Measurements from ENCODE around the gene SLC2A1. TPM values are rescaled to one million over a fixed set of nuclear protein-coding genes. Genes with fewer than 3 reads are reported as not detected.

Gene SLC2A1
- total RNA-seq, 2 donors from 2014 or later = 105 to 131 TPM

DNA sequence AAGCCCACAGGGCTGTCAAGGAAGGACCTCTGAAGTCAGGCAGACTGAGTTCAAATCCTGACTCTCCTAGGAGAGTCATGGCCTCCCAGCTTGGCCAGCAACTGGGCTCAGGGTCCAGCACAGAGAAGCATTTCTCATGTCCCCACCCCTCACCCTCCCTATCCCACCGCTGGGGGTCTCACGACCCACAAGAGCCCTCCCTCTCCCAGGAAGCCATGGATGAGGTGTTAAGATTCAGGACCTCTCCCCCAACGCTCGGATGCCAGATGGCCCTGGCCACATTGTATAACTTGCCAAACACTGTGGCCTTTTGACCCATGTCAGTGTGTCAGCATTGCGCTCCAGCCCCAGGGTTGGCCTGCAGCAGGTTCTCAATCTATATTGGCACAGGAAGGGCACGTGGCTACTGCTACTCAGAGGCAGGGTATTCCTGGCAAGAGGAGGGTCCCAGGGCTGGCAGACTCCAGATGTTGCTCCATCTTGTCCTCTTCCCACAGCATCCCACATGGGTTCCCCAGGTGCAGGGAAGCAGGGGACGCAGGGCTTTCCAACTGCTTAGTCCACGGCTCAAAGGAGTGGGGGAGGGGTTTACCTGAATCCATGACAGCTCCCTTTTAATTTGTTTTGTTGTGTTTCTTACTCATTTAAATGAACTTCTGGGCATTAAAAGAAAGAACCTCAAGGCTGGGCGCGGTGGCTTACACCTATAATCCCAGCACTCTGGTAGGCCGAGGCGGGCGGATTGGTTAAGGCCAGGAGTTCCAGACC, 10.5 kb downstream of the SLC2A1 start:
- no peaks in the 10 kb centered on the region for H3K27me3 Mint-ChIP-seq
- H3K4me1 Mint-ChIP-seq (ENCODE audit: low read depth in 2 of 2) = peaks cover 75% of the 10 kb centered on the region in 2 donors
- H3K36me3 Mint-ChIP-seq = no peaks in the 10 kb centered on the region
- ATAC-seq = no peak
- H3K27ac Mint-ChIP-seq = peak overlapping the region in 1 of 2 donors; percentile 44
- no peak for DNase-seq (ENCODE audit: low spot score)
- no peak overlapping the region for H3K4me3 Mint-ChIP-seq
- no peaks in the 10 kb centered on the region for H3K9me3 Mint-ChIP-seq

DNA sequence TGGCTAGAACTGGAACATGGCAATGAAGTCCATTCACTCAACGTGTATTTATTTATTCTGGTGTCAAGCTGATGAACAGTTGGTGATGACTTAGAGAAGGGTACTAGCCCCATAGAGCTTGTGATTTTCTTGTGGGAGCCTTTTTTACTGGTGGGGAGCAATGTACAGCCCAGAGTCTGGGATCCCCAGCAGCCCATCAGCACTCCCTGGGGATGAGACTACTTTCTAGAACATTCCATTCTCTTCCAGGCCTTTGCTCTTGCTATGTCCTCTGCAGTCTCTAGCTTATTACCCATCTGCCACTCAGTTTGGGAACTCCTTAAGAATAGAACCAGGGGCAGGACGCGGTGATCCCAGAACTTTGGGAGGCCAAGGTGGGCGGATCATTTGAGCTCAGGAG, 11.6 kb downstream of the SLC2A1 start:
- Mint-ChIP-seq H3K27me3 (no peaks in the 10 kb centered on the region), H3K9me3 (no peaks in the 10 kb centered on the region), H3K36me3 (peaks cover 9% of the 10 kb centered on the region), H3K27ac (peak overlapping the region in 1 of 2 donors; percentile 44), H3K4me3 (no peak overlapping the region), H3K4me1 (ENCODE audit: low read depth in 2 of 2) (peaks cover 76 to 82% of the 10 kb centered on the region in 2 donors)
- no peak for ATAC-seq
- no peak for DNase-seq (ENCODE audit: low spot score)

DNA sequence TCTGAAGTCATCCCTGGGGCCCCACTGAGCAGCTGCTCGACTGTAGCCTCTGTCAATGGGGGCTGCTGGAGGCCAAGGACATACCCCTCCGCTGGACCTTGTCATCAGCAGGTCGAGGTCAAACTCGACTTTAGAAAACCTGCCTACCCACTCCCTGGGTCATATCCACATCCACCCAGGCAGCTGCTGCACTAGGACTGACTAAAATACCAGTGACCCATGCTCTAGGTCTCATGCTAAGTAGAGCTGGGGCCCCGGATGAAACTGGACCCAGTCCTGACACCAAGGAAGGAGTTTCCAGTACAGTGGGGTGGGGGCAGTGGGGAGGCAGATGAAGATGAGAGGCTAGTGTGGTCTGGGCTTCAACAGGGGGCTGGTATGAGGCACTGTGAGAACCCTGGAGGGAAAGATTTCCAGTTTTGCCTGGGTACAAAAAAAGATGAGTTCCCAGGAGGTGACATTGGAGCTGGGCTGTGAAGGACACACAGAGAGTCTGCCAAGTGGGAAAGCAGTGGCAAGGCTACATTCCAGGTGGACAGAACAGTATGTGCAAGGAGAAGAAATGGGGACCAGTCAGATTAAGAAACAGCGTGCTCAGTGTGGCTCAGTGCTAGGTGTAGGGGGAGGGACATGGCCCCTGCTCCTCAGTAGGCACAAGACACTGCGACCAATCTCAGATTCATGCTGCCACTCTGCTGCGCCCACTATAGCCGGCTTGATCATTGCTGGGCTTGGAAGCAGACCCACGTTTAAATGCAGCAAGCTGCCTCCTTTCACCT, 12.4 kb downstream of the SLC2A1 start:
- H3K4me1 Mint-ChIP-seq (ENCODE audit: low read depth in 2 of 2) = peaks cover 70 to 82% of the 10 kb centered on the region in 2 donors
- H3K27me3 Mint-ChIP-seq = no peaks in the 10 kb centered on the region
- peak overlapping the region; percentile 27 to 74 for H3K27ac Mint-ChIP-seq
- H3K36me3 Mint-ChIP-seq = peaks cover 12% of the 10 kb centered on the region
- DNase-seq (ENCODE audit: low spot score) (no peak), ATAC-seq (no peak)
- no peaks in the 10 kb centered on the region for H3K9me3 Mint-ChIP-seq
- H3K4me3 Mint-ChIP-seq = peak overlapping the region; percentile 86

DNA sequence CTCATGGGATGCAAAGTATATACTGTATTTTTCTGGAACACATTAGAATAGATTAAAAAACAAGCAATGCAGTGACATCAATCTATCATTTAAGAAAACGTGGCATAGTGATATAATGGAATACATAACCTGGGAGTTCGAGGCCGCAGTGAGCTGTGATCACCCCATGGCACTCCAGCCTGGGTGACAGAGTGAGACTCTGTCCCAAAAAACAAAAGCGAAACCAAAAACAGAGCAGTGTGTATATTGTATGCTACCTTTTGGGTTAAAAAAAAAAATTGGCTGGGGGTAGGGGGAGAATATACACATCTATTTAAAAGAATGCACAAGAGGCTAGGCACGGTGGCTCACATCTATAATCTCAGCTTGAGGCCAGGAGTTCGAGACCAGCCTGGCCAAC, 13.5 kb downstream of the SLC2A1 start:
- Mint-ChIP-seq H3K27me3 (no peaks in the 10 kb centered on the region), H3K4me3 (peak overlapping the region; percentile 86), H3K9me3 (no peaks in the 10 kb centered on the region), H3K36me3 (peaks cover 23% of the 10 kb centered on the region), H3K4me1 (ENCODE audit: low read depth in 2 of 2) (peaks cover 70 to 82% of the 10 kb centered on the region in 2 donors), H3K27ac (peak overlapping the region; percentile 27 to 74)
- DNase-seq (ENCODE audit: low spot score) (no peak), ATAC-seq (peak; percentile 67 to 79)

DNA sequence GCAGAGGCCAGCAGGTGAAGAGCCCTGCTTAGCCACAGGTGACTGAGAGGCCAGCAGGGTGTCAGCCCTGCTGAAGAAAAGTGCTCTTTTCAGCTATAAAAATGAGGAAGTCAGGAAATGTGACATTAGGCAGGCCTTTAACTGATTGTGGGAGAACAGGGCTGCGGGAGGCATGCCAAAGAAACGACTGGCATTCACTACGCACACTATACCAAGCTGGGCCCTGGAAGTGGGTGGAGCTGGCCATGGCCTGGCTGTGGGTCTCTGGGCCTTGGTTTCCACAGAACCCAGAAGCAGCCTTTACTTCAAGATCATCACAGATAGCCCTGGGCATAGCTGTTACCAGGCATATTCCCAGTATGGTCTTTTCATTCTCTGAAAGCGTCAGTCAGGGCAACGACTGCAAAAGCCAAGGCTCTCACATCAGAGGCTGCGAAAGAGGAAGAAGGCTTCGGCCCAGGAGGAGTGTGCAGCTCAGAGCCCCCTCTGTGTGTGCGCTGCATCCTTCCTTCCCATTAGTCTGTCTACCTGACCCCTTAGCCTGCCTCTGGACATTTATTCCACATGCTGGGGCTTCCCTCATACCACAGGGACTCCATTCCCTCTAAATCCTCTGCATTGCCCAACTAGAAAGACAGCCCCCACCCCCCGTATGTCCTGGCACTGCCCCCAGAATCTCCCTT, 14.3 kb downstream of the SLC2A1 start:
- peaks cover 26% of the 10 kb centered on the region for H3K36me3 Mint-ChIP-seq
- no peaks in the 10 kb centered on the region for H3K9me3 Mint-ChIP-seq
- peak overlapping the region; percentile 86 for H3K4me3 Mint-ChIP-seq
- no peak for ATAC-seq
- H3K4me1 Mint-ChIP-seq (ENCODE audit: low read depth in 2 of 2) = peaks cover 68 to 79% of the 10 kb centered on the region in 2 donors
- H3K27ac Mint-ChIP-seq = peak overlapping the region; percentile 27 to 74
- no peak for DNase-seq (ENCODE audit: low spot score)
- no peaks in the 10 kb centered on the region for H3K27me3 Mint-ChIP-seq

DNA sequence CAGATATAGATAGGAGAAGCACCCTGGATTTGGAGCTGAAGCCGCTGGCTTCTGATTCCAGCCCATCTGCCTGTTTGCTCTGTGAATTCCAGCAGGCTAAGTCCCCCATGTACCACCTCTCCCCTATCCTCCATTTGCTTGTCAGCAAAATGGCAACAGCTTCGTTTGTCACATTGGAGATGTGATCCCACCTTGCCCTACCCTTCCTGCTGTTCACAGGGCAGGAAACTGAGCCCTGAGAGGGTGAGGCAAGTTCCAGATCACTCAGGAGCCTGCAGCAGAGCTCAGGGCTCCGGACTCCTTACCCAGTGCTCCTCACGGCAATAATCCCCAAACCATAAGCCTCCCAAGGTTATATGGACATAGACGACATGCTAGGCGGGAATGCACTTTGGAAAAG, 14.9 kb downstream of the SLC2A1 start:
- peaks cover 30% of the 10 kb centered on the region for H3K36me3 Mint-ChIP-seq
- no peaks in the 10 kb centered on the region for H3K27me3 Mint-ChIP-seq
- DNase-seq (ENCODE audit: low spot score) (no peak), ATAC-seq (no peak)
- no peaks in the 10 kb centered on the region for H3K9me3 Mint-ChIP-seq
- peaks cover 70 to 81% of the 10 kb centered on the region in 2 donors for H3K4me1 Mint-ChIP-seq (ENCODE audit: low read depth in 2 of 2)
- H3K4me3 Mint-ChIP-seq = peak overlapping the region; percentile 86
- peak overlapping the region; percentile 27 to 74 for H3K27ac Mint-ChIP-seq

DNA sequence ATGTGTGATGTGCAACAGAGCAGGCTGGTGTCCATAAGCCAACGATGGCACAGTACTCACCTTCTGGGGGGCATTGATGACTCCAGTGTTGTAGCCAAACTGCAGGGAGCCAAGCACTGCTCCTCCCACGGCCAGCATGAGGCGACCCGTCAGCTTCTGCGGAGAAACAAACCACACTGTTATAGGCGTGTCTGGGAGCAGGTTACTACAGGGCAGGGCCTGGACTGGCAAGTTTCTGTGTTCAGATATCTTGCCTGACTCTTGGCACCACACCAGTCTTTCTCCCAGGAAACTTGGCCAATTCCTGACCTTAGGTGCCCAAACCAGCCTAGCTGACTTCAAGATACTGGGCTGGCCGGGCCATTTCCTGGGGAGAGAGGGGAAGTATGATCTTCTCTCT, 15.5 kb downstream of the SLC2A1 start:
- H3K4me1 Mint-ChIP-seq (ENCODE audit: low read depth in 2 of 2) = peaks cover 72 to 87% of the 10 kb centered on the region in 2 donors
- H3K27ac Mint-ChIP-seq = peak overlapping the region; percentile 27 to 93
- ATAC-seq = peak; percentile 61 to 64
- no peaks in the 10 kb centered on the region for H3K9me3 Mint-ChIP-seq
- H3K27me3 Mint-ChIP-seq = no peaks in the 10 kb centered on the region
- no peak for DNase-seq (ENCODE audit: low spot score)
- H3K36me3 Mint-ChIP-seq = peaks cover 30% of the 10 kb centered on the region
- H3K4me3 Mint-ChIP-seq = peak overlapping the region; percentile 86

DNA sequence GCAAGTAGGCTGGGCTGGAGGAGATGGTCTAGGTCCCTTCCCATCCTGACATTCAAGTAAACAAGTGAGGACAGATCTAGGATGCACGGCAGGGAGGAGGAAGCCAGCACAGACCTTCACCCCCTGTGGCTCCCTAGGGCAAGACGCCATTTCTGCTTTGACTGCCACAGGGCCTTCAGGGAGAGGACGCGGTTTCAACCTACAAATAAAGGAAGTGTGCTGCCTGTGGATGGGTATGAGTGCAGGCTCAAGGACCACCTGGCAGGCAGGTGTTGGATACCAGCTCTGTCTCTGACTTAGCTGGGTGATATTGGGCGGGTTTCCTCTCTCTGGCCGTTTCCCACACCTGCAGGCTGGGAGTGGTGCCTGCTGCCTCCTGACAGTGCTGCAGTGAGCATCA, 16.2 kb downstream of the SLC2A1 start:
- H3K4me3 Mint-ChIP-seq = peak overlapping the region; percentile 86
- H3K36me3 Mint-ChIP-seq = peaks cover 31% of the 10 kb centered on the region
- no peak for ATAC-seq

DNA sequence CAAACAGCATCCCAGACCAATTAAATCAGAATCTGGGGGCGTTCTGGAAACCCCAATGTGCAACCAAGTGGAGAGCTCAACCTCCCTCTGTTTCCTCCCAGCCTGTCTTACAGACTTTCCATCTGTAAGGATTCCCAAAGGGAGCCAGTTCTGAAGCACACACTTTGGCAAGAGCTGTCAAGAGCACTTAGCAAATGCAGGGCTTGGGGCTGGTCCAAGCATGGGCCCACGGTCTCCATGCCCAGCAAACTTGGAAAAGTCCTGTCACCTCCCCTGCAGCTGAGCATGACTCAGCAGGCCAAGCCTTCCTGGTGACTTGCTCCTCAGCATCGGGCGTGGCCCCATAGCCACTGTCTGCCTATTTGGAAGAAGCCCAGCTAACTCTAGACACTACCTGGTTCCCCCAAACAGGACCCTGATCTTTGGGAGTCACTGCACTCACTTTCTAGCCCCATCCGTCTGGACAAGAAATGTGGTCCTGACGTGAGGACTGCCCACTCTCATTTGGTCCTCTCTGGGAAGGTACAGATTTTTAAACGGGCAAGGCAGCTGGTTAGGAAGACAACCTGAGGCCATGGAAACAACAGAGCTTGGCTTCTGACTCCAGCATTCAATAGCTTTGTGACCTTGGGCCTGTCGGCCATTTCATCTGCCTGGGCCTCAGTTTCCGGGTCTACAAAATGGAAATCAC, 16.9 kb downstream of the SLC2A1 start:
- H3K4me1 Mint-ChIP-seq (ENCODE audit: low read depth in 2 of 2) = peaks cover 79 to 93% of the 10 kb centered on the region in 2 donors
- H3K27ac Mint-ChIP-seq = peak overlapping the region; percentile 27 to 93
- peaks cover 37% of the 10 kb centered on the region for H3K36me3 Mint-ChIP-seq
- H3K9me3 Mint-ChIP-seq = no peaks in the 10 kb centered on the region
- no peak for ATAC-seq
- DNase-seq (ENCODE audit: low spot score) = no peak
- H3K27me3 Mint-ChIP-seq = no peaks in the 10 kb centered on the region
- peak overlapping the region; percentile 86 for H3K4me3 Mint-ChIP-seq

More for the DNA sequence above, 16.2 kb downstream of the SLC2A1 start:
- no peak for DNase-seq (ENCODE audit: low spot score)
- Mint-ChIP-seq H3K27me3 (no peaks in the 10 kb centered on the region), H3K4me1 (ENCODE audit: low read depth in 2 of 2) (peaks cover 75 to 93% of the 10 kb centered on the region in 2 donors), H3K9me3 (no peaks in the 10 kb centered on the region), H3K27ac (peak overlapping the region; percentile 27 to 93)

DNA sequence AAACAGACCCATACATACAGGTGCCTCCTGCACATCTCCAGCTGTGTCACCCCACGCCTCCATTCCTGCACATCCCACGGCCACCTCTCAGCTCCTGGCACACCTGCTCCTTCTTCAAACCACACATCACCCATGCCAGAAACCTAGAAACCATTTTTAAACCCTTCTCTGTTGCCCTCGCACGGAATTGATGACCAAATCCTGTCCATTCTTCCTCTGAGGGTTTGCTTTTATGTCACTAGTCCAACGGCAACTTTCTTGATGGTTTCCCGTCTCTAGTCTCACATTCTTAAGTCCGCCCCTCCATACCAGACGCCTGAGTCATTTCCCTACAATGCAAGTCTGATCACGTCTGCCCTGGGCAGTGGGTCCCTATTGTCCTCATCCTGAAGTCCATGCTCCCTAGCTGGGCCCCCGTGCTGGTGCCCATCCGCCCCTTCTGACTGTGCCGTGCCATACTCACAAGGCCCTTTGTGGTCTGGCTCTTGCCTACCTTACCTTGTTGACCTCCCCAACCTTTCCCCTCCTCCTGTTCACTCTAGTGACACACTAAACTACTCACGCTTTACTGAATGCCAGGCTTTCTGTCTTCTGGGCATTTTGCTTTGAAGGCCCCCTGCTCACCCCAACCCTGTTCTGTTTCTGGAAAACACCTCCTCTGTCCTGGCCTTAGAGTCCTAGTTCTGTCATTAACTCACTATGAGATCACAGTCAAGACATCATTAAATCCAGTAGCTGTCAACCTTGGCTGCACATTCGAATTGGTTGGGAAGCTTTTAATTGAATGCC, 17.6 kb downstream of the SLC2A1 start:
- ATAC-seq = peak in 1 of 2 donors; percentile 39
- Mint-ChIP-seq H3K36me3 (peaks cover 40% of the 10 kb centered on the region), H3K27ac (peak overlapping the region; percentile 27 to 93)

DNA sequence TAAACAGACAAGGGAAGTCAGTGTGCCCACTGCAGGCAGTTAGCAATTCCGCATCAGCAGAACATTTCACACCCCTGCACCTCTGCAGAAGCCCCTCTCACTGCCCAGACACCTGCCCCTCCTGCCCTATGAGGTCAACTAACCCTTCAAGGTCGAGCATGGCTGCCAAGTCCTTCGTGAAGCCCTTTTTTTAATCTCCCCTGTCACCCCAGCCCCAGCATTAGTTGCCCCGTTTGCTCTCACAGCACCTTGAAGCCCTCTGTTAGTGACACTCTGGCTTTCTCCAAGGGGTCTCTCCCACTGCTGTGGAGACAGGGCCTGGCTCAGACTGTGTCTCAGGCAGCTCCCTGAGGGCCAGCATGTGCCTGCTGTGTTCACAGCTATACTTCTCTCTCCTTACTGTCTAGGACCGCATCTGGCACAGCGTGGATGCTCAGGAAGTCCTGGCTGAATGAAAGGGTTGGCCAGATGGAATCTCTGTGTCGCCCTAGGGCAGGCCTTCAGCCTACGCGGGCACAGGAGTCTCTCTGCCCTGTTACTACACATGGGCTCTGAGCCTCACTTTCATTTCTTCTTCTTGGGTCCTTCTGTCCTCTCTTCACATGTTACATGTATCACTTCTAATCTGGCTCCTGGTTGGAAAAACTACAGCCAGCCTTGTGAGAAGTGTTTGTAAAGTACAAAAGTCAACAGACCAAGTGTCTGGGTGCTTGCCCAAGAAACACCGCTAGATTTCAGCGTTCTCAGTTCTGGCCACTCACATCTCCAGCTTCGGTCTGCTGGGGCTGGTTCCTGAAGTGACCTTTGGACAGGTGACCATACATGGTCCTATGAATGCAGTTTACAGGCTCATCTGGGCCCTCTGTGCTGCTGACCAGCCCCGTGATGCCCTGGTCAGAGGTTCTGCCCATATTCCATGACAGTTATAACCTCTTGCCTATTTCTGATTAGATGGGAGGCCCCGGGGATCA, 19.7 kb downstream of the SLC2A1 start:
- Mint-ChIP-seq H3K27ac (peak overlapping the region; percentile 93), H3K36me3 (peaks cover 40% of the 10 kb centered on the region), H3K4me1 (ENCODE audit: low read depth in 2 of 2) (peaks cover 85 to 93% of the 10 kb centered on the region in 2 donors), H3K9me3 (no peaks in the 10 kb centered on the region), H3K27me3 (no peaks in the 10 kb centered on the region), H3K4me3 (peak overlapping the region; percentile 81)
- DNase-seq (ENCODE audit: low spot score) (no peak), ATAC-seq (no peak)

More for the DNA sequence above, 17.6 kb downstream of the SLC2A1 start:
- Mint-ChIP-seq H3K4me1 (ENCODE audit: low read depth in 2 of 2) (peaks cover 80 to 93% of the 10 kb centered on the region in 2 donors), H3K27me3 (no peaks in the 10 kb centered on the region), H3K9me3 (no peaks in the 10 kb centered on the region), H3K4me3 (peak overlapping the region; percentile 86)
- DNase-seq (ENCODE audit: low spot score) = no peak

Measured in natural killer cell treated with Interleukin-12 subunit alpha and Interleukin-12 subunit beta and Interleukin-15 and Interleukin-18, amount 100 ng/mL, for 72 hours (primary cell).